ENCODE measurements around the gene LSS. TPM values are rescaled to one million over a fixed set of nuclear protein-coding genes. Genes with fewer than 3 reads are reported as not detected.

The LSS gene
- total and polyA plus RNA-seq, 10 of the 15 experiments (the other 5 are each of a cell fraction or from before 2014, with no cell fraction given): 2.9 to 82.4 (median 27.5) TPM

GRCh38 chr21:46248422-46248782 is 19.8 kb upstream of the LSS start:
- Histone ChIP-seq H3K9me3 (replicated peaks; ENCODE audit: control insufficient read depth, insufficient read depth, low read length) (no peaks in the 10 kb centered on the region; the same call in 2 of the 3 replicates), H3K4me3 (no peak overlapping the region), H3K27ac (ENCODE audit: control insufficient read depth, insufficient read depth) (no peak overlapping the region), H2AFZ (ENCODE audit: control insufficient read depth, low read depth, low read length) (no peak overlapping the region), H3K36me3 (ENCODE audit: control insufficient read depth in 2 of 2, insufficient read depth in 2 of 2, low read length in 1 of 2) (peaks cover 28 to 67% of the 10 kb centered on the region in 2 experiments), H3K79me2 (ENCODE audit: control insufficient read depth, insufficient read depth, low read length) (no peaks in the 10 kb centered on the region), H3K27me3 (replicated peaks in 1 of 2; ENCODE audit: control insufficient read depth in 2 of 2, insufficient read depth in 2 of 2, low read length in 1 of 2) (no peaks in the 10 kb centered on the region; a peak in 1 of 4 replicates), H3K4me1 (ENCODE audit: control insufficient read depth, insufficient read depth, low read length) (peaks cover 7% of the 10 kb centered on the region), H3K4me2 (ENCODE audit: control insufficient read depth, insufficient read depth) (no peak overlapping the region), H4K20me1 (ENCODE audit: control insufficient read depth, insufficient read depth) (no peaks in the 10 kb centered on the region), H3K9ac (ENCODE audit: control insufficient read depth, insufficient read depth, low read length) (no peak overlapping the region)
- intact Hi-C loops (cut with micrococcal nuclease; ENCODE audit: unreplicated experiment) (no loop called here), in situ Hi-C loops (cut with MboI) (no loop called here)
- ATAC-seq (no peak), DNase-seq (ENCODE audit: low read depth, low spot score) (no peak), FAIRE-seq (no peak)
- ChIA-PET CTCF (no interaction called here), RAD21 (ENCODE audit: unreplicated experiment) (no interaction called here), POLR2A (no interaction called here), SMC1A (ENCODE audit: uncharacterized antibody, unreplicated experiment) (interaction anchor here (1.8 kb wide), 1 partner anchor 12 kb away, joined by 4 read pairs; no protein-coding TSS in a partner anchor)
- BruUV-seq (replicated peaks): no TSS peak
- 88% methylated on average over 1 of the region's 1 CpG for WGBS (ENCODE audit: insufficient coverage, insufficient replicate concordance, low lambda C conversion rate, missing lambda C conversion rate)
- no peak for TF ChIP-seq TAF1 (IDR thresholded peaks at IDR 0.05; ENCODE audit: borderline replicate concordance, low read depth, low read length)
- no peak for TF ChIP-seq BMI1 (IDR thresholded peaks at IDR 0.05; ENCODE audit: borderline replicate concordance)
- TF ChIP-seq NR2C1 (IDR thresholded peaks at IDR 0.05): no peak
- no peak for TF ChIP-seq SREBF1 (IDR thresholded peaks at IDR 0.05; ENCODE audit: low read length)
- no peak for TF ChIP-seq MTA2 (IDR thresholded peaks at IDR 0.05; ENCODE audit: low read depth)
- TF ChIP-seq E4F1 (IDR thresholded peaks at IDR 0.05; ENCODE audit: borderline replicate concordance, partially characterized antibody): no peak
- TF ChIP-seq EZH2 (IDR thresholded peaks at IDR 0.05; ENCODE audit: borderline replicate concordance, control insufficient read depth, low read depth, low read length): no peak
- TF ChIP-seq YY1 (IDR thresholded peaks at IDR 0.05; ENCODE audit: low read depth, low read length): no peak
- no peak for TF ChIP-seq MXI1 (IDR thresholded peaks at IDR 0.05; ENCODE audit: low read depth, low read length)
- TF ChIP-seq TCF7 (IDR thresholded peaks at IDR 0.05; ENCODE audit: borderline replicate concordance): no peak
- no peak for TF ChIP-seq JUND (IDR thresholded peaks at IDR 0.05; ENCODE audit: low read depth, low read length)
- no peak for TF ChIP-seq ZBTB33 (IDR thresholded peaks at IDR 0.05)
- TF ChIP-seq POU2F2 (IDR thresholded peaks at IDR 0.05; ENCODE audit: borderline replicate concordance, low read depth, low read length): no peak
- no peak for TF ChIP-seq DPF2 (IDR thresholded peaks at IDR 0.05)
- TF ChIP-seq HCFC1 (IDR thresholded peaks at IDR 0.05; ENCODE audit: low read length): no peak
- TF ChIP-seq E2F4 (IDR thresholded peaks at IDR 0.05; ENCODE audit: low read depth, low read length): no peak
- no peak for TF ChIP-seq NKRF (conservative IDR thresholded peaks at IDR 0.05)

Data from GM12878 (cell line).